HG03442 (cell line): Measurements from ENCODE around the gene SH3PXD2A.
"Not testable (repeated sequence)": the region's sequence is repeated elsewhere in the genome, so short reads cannot be mapped to it uniquely, and the experiment has no call there.

ENCODE experiments used
- ATAC-seq: cut with Tn5 transposase; IDR thresholded peaks from one replicate; pipeline ENCODE4 v1.9.1; 2021; ENCODE audit warnings: mild to moderate bottlenecking, moderate library complexity; ENCODE audit not compliant: unreplicated experiment

Gene SH3PXD2A

DNA sequence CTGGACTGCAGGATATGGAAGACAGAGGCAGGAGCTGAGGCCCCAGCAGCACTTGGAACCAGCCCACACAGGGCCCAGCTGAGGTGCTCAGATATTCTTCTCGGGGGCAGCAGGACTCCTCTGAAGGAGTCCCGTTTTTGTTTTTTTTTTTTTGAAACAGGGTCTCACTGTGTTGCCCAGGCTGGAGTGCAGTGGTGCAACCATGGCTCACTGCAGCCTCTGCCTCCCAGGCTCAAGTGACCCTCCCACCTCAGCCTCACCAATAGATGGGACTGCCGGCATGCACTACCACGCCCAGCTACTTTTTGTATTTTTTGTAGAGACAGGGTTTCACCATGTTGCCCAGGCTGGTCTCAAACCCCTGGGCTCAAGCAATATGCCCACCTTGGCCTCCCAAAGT, 124.3 kb downstream of the SH3PXD2A start:
- not testable (repeated sequence) for ATAC-seq

- ATAC-seq: no peak
Observed at GRCh38 chr10:103729851-103730250, 125.5 kb downstream of the SH3PXD2A start.

DNA sequence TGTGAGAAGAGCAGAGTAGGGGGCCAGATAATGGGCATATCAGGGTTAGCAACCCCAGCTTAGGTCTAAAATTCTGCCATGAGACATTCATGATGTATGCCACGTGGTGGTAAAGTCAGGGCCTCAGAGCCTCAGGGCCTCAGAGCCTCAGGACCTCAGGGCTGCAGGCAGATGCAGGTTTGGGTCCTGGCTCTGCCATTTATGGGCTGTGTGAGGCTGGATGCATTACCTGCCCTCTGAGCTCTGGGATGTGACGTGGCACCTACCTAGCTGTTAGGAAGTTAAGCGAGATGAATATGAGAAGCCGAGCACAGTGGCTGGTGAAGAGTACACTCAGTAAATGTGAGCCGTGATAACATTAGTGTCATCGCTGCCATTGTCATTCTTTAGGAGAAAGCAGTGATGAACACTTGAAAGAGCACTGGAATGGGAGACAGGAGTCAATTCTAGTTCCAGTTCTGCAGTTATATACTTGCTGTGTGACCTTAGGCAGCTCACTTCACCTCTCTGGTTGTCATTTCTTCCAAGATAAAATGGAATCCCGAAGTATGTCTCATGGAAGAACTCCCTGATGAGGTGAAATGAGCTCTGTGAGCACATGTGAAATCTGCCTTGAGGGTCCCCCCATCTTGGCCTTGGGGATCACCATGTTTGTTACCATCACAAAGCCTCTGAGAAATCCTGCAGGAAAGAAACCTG, 127.2 kb downstream of the SH3PXD2A start:
- ATAC-seq: no peak

DNA sequence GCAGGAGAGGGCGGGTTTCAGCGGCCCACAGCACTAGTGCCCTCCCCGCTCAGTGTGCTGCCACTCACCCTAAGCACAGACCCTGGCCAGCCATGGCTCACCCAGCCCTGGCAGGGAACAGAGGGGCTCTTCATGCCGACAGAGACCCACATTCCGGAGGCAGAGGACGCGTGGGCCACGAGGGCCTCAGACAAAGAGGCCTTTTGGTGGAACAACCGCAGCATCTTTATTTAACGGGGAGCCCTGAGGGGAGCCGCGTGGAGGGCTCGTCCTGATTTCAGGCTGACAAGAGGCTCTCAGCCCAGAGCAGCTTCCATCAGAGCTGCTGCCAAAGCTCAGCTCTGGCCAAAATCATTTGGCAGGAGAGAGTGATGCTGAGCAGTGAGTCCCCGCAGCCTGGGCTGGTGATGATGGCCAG, 127.8 kb downstream of the SH3PXD2A start:
- ATAC-seq: no peak

DNA sequence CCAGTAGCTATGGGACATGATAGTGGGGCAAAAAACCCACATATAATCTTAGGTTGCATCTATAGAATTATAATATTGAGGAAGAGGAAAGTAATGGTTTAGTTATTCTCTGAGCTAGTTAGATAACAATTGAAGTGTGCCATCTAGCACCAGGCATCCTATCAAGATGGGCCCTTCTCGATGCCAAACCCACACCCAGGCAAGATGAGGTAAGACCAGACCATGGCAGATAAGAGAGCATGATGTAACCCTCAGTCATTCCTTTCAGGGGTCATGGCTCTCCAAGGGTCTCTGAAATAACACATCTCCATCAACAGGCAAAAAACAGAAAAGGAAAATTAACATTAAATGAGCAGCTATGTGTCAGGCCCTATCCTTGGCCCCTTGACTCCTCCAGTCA, 128.7 kb downstream of the SH3PXD2A start:
- ATAC-seq: no peak

GRCh38 chr10:103725242-103725641, 130.1 kb downstream of the SH3PXD2A start:
- ATAC-seq: no peak

- ATAC-seq: no peak
Observed at GRCh38 chr10:103724771-103725170, 130.6 kb downstream of the SH3PXD2A start.

GRCh38 chr10:103724074-103724473, 131.3 kb downstream of the SH3PXD2A start:
- ATAC-seq: no peak

GRCh38 chr10:103723557-103723956, 131.8 kb downstream of the SH3PXD2A start:
- no peak for ATAC-seq

DNA sequence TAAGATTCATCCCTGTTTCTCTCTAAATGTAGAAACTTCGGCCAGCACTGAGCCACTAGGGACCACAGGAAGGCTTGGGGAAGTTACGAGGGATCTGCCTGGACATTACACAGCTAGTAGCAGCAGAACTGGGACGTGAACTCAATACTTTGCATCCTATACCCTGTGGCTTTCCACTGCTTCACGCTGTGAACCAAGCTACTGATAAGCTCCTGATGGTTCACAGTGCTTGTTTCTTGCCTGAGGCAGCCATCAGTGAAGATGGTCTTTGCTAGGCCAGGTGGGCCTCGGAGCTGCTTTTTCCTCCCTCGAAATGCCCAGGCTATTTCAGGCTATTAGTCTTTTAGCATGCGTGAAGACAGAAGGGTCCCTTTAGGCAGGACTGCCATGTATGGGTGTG, 132.7 kb downstream of the SH3PXD2A start:
- no peak for ATAC-seq

DNA sequence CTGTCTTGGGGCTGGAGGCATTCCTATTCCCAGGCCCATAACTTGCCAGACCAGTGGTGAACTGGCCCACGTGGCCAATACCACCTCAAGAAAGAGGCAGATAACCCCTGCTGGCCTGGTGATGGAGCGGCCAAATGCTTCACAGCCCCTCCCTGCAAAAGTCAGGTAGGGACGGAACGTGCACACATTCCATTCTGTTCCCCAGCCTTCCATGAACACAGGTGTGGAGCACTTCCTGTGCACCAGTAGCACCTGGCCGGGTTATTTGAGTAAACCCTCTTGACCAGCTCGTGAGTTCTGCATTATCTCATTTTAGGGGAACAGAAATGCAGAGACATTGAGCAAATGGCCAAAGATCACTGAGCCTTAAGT, 134.4 kb downstream of the SH3PXD2A start:
- no peak for ATAC-seq

GRCh38 chr10:103720328-103720963, 134.9 kb downstream of the SH3PXD2A start:
- no peak for ATAC-seq

GRCh38 chr10:103719036-103719435, 136.3 kb downstream of the SH3PXD2A start:
- no peak for ATAC-seq

DNA sequence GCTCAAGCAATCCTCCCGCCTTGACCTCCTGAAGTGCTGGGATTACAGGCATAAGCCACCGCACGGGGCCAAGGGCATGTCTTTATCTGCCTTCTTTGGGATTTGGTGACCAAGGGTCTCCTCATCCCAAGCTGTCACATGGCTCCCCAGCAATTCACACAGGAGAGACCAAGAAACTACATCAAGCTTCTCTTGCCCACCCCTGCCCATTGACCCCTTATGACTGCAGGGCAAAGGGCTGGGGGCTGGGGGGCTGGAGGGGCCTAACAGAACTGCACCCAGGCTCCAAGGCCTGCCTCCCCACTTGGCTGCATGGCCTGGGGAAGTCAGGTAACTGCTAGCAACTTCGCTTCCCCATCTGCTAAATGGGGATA, 137.1 kb downstream of the SH3PXD2A start:
- no peak for ATAC-seq

DNA sequence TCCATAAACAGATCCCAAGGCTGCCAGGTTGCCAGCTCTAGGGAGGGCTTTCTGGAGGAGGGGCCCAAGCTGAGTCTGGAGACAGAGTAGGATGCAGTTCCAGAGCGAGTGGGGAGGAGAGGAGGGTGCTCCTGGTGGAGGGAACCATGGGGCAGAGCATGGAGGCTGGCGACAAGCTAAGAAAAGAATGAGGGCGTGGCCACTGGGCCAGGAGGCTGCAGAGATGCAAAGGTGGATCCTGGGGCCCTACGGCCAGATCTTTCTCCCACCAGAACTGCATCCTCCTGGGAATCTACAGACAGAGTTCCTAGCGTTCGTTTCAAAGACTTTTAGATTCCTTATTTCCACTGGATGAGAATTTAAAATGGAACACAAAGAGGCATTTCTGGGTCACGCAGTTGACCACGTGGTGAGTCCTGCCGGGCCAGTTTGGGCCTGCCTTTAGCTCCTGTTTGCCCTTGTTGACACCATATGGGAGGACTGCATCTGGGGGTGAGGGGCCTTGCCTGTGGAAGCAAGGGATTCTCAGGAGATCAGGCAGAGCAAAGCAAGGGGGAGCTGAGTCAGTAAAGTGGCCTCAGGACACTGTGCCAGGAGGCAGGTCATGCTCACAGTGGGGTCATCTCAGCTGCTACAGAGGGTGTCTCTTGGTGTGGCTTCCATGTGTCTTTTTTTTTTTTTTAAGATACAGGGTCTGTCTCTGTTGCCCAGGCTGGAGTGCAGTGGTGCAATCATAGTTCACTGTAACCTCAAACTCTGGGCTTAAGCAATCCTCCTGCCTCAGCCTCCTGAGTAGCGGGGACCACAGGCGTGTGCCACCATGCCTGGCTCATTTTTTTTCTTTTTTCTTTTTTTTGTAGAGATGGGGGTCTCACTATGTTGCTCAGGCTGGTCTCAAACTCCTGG, 137.8 kb downstream of the SH3PXD2A start:
- no peak for ATAC-seq

DNA sequence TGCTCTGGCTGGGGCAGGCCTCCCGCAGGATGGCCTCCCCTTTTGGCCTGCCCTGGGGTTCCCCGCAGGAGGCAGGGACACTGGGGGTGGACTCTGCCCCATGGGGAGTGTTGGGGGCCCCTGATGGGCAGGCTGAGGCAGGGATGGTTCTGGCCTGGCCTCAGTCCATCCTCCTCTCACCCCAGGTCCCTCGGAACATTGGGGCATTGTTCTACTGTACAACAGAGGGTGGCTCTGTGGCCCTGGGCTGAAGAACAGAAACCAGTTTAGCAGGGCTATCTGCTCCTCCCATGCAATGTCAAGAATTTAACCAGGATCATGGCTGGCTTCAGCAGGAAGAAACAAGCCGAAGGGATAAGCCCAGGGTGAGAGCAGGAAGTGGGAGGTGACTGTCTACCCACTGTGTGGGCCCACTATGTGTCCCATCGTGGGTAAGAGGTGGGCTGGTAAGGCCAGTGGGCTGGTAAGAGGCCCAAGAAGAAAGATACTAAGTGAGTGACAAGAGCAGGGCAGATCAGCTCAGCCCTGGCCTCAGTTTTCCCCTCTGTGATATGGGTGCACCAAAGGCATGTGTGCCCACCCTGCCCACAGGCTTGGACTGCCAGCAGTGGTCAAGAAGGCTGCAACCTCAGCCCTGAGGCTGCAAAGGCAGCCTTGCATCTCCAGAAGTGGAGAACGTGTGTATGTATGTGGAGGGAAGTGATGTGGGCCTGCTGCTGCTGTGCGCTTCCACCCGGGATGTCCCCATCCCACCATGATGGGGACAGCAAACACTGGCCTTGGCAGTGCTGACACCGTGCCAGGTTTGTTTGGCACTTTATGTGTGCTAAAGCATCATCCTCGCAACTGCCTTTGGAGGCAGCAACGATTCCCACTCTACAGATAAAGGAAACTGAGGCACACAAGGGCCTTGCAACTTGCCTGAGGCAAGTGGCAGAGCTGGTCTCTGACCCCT, 138.9 kb downstream of the SH3PXD2A start:
- ATAC-seq: no peak

DNA sequence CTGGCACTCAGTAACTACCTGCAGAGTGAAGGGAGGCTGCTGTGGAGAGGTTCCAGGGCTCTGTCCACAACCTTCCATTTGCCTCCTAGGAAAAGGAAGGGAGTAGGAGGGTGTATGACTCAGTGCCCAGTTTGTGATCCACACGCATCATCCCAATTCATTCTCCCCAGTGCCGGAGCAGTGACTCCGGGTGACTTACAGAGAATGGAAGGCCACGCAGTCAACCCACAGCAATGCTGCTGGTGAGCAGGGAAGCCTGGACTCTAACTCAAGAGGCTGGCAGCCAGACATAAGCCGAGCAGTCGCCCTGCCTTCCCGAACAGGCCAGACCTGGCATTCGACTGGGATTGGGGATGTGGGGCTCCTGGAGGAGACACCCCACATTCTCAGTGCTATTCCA, 139.9 kb downstream of the SH3PXD2A start:
- ATAC-seq: no peak

- ATAC-seq: no peak
Observed at GRCh38 chr10:103714232-103714891, 141.0 kb downstream of the SH3PXD2A start.

GRCh38 chr10:103713676-103714075, 141.7 kb downstream of the SH3PXD2A start:
- no peak for ATAC-seq

DNA sequence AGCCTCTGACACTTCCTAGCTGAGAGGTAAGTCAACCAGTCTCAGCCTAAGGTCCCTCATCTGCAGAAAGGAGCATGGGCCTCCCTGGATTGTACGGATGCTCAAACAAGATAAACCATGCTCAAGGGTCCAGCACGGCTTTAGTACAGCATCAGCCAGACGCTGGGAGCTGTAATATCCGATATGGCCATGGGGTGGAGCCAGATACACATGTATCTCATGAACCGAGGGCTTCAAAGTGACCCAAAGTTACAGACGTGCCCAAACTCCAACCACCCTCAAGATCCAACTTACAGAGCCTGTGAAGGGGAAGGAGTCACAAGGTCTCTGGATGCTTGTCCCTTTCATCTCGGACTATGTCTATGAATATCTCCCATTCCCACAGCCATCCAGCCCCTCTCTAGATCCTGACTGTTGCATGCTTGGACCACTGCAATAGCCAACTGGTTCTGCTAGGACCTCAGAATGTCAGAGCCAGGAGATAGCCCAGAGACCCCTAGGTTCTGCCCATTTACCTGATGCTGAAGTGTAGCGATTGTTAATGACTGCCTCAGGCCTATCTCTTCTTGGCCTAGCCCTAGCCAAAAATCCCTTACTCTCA, 142.4 kb downstream of the SH3PXD2A start:
- ATAC-seq: no peak
